ENCODE results near the gene NLRP3.

DNA sequence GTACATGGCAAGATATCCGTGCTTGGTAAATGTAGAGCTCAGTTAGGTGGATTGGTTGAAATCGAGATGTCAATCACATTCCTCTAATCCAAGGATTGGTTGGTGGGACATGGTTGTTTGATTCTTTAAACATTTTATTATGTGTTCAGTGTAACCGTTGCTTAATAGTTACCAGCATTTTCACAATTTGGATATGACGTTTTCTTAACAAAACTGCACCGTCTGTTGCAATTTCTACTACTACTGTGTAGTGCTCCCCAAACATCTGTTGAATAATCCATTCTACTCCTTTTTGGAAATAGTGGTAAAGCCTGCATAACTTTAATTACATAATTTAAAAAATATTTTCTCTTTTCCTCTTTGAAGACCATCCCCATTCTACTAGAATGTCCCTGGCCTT, 25.6 kb downstream of the NLRP3 start:
- TF ChIP-seq, protein P1, sequence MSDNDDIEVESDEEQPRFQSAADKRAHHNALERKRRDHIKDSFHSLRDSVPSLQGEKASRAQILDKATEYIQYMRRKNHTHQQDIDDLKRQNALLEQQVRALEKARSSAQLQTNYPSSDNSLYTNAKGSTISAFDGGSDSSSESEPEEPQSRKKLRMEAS (IDR thresholded peaks at IDR 0.05) = no peak
- TF ChIP-seq RAD21 (IDR thresholded peaks at IDR 0.05) = no peak
- TF ChIP-seq TAF1 (conservative IDR thresholded peaks at IDR 0.05) = no peak
- TF ChIP-seq, protein P2, sequence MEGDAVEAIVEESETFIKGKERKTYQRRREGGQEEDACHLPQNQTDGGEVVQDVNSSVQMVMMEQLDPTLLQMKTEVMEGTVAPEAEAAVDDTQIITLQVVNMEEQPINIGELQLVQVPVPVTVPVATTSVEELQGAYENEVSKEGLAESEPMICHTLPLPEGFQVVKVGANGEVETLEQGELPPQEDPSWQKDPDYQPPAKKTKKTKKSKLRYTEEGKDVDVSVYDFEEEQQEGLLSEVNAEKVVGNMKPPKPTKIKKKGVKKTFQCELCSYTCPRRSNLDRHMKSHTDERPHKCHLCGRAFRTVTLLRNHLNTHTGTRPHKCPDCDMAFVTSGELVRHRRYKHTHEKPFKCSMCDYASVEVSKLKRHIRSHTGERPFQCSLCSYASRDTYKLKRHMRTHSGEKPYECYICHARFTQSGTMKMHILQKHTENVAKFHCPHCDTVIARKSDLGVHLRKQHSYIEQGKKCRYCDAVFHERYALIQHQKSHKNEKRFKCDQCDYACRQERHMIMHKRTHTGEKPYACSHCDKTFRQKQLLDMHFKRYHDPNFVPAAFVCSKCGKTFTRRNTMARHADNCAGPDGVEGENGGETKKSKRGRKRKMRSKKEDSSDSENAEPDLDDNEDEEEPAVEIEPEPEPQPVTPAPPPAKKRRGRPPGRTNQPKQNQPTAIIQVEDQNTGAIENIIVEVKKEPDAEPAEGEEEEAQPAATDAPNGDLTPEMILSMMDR (IDR thresholded peaks at IDR 0.05; ENCODE audit: low read depth, low read length, missing input control) = no peak
- TF ChIP-seq, protein P3, sequence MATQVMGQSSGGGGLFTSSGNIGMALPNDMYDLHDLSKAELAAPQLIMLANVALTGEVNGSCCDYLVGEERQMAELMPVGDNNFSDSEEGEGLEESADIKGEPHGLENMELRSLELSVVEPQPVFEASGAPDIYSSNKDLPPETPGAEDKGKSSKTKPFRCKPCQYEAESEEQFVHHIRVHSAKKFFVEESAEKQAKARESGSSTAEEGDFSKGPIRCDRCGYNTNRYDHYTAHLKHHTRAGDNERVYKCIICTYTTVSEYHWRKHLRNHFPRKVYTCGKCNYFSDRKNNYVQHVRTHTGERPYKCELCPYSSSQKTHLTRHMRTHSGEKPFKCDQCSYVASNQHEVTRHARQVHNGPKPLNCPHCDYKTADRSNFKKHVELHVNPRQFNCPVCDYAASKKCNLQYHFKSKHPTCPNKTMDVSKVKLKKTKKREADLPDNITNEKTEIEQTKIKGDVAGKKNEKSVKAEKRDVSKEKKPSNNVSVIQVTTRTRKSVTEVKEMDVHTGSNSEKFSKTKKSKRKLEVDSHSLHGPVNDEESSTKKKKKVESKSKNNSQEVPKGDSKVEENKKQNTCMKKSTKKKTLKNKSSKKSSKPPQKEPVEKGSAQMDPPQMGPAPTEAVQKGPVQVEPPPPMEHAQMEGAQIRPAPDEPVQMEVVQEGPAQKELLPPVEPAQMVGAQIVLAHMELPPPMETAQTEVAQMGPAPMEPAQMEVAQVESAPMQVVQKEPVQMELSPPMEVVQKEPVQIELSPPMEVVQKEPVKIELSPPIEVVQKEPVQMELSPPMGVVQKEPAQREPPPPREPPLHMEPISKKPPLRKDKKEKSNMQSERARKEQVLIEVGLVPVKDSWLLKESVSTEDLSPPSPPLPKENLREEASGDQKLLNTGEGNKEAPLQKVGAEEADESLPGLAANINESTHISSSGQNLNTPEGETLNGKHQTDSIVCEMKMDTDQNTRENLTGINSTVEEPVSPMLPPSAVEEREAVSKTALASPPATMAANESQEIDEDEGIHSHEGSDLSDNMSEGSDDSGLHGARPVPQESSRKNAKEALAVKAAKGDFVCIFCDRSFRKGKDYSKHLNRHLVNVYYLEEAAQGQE (IDR thresholded peaks at IDR 0.05) = no peak
